GM21515 (cell line): Measurements from ENCODE around the gene BCORL1.

Source experiments
- ATAC-seq: cut with Tn5 transposase; IDR thresholded peaks from one replicate; pipeline ENCODE4 v1.9.1; 2021; ENCODE audit not compliant: unreplicated experiment

BCORL1 gene

GRCh38 chrX:129982300-129983251, at the start of gene BCORL1:
Gene BCORL1 (plus strand): TSS chrX:129982635. CDS start chrX:130005232, 22,597 bp downstream.
- peak; percentile 95 for ATAC-seq

- peak; percentile 4 for ATAC-seq
These were observed 49.6 kb upstream of the BCORL1 start for GRCh38 chrX:129932821-129933321.

GRCh38 chrX:129933700-129934099, 48.7 kb upstream of the BCORL1 start:
- ATAC-seq = no peak

- no peak for ATAC-seq
These were observed 48.0 kb upstream of the BCORL1 start for GRCh38 chrX:129934461-129934860.

- no peak for ATAC-seq
These were observed 47.5 kb upstream of the BCORL1 start for GRCh38 chrX:129934952-129935351.

GRCh38 chrX:129938081-129938480, 44.4 kb upstream of the BCORL1 start:
- ATAC-seq = no peak

GRCh38 chrX:129939986-129940385, 42.4 kb upstream of the BCORL1 start:
- no peak for ATAC-seq

GRCh38 chrX:129940721-129941120, 41.7 kb upstream of the BCORL1 start:
- ATAC-seq = no peak

GRCh38 chrX:129945131-129945530, 37.3 kb upstream of the BCORL1 start:
- ATAC-seq = no peak

GRCh38 chrX:129953334-129953648, 29.1 kb upstream of the BCORL1 start:
- ATAC-seq = no peak

- ATAC-seq = no peak
These were observed 28.6 kb upstream of the BCORL1 start for GRCh38 chrX:129953881-129954280.

GRCh38 chrX:129954804-129955203, 27.6 kb upstream of the BCORL1 start:
- ATAC-seq = no peak

GRCh38 chrX:129955682-129956081, 26.8 kb upstream of the BCORL1 start:
- no peak for ATAC-seq

- no peak for ATAC-seq
These were observed 26.3 kb upstream of the BCORL1 start for GRCh38 chrX:129956145-129956544.

GRCh38 chrX:129956765-129957164, 25.7 kb upstream of the BCORL1 start:
- no peak for ATAC-seq

- peak; percentile 65 for ATAC-seq
These were observed 25.0 kb upstream of the BCORL1 start for GRCh38 chrX:129957241-129958082.

- no peak for ATAC-seq
These were observed 24.4 kb upstream of the BCORL1 start for GRCh38 chrX:129958083-129958465.

GRCh38 chrX:129958814-129959492, 23.5 kb upstream of the BCORL1 start:
- no peak for ATAC-seq

- no peak for ATAC-seq
These were observed 23.0 kb upstream of the BCORL1 start for GRCh38 chrX:129959493-129959832.

GRCh38 chrX:129961180-129962083, 21.0 kb upstream of the BCORL1 start:
- peak; percentile 92 for ATAC-seq
